Activated CD4-positive, CD25-positive, alpha-beta regulatory T cell (primary cell): Measurements from ENCODE around the gene EVA1A.

Source experiments
- DNase-seq, 4 experiments: peaks; one replicate each; lab custom pipeline; 2025; lab: John Stamatoyannopoulos, UW

EVA1A gene

GRCh38 chr2:75563591-75563990, 2.9 kb upstream of the EVA1A start:
- no peak for DNase-seq

GRCh38 chr2:75562513-75562864, 1.8 kb upstream of the EVA1A start:
- DNase-seq: no peak

- DNase-seq: no peak
Measured at GRCh38 chr2:75561566-75562512, 1.1 kb upstream of the EVA1A start.

GRCh38 chr2:75560022-75560767, 544 bp downstream of the EVA1A start:
- no peak for DNase-seq

GRCh38 chr2:75559680-75560021, 1.1 kb downstream of the EVA1A start:
- no peak for DNase-seq

- no peak for DNase-seq
Measured at GRCh38 chr2:75558786-75559679, 1.7 kb downstream of the EVA1A start.

GRCh38 chr2:75558136-75558535, 2.6 kb downstream of the EVA1A start:
- DNase-seq: no peak

- DNase-seq: no peak
Measured at GRCh38 chr2:75557474-75558133, 3.1 kb downstream of the EVA1A start.

- DNase-seq: no peak
Measured at GRCh38 chr2:75556679-75557366, 3.9 kb downstream of the EVA1A start.

- no peak for DNase-seq
Measured at GRCh38 chr2:75555701-75556100, 5.0 kb downstream of the EVA1A start.

- no peak for DNase-seq
Measured at GRCh38 chr2:75553935-75554531, 6.7 kb downstream of the EVA1A start.

GRCh38 chr2:75552222-75552621, 8.5 kb downstream of the EVA1A start:
- DNase-seq: no peak

- no peak for DNase-seq
Measured at GRCh38 chr2:75551434-75551833, 9.3 kb downstream of the EVA1A start.

- no peak for DNase-seq
Measured at GRCh38 chr2:75549401-75550253, 11.1 kb downstream of the EVA1A start.

- no peak for DNase-seq
Measured at GRCh38 chr2:75548036-75548573, 12.6 kb downstream of the EVA1A start.

GRCh38 chr2:75547345-75548035, 13.2 kb downstream of the EVA1A start:
- DNase-seq: no peak

- DNase-seq: no peak
Measured at GRCh38 chr2:75545922-75546321, 14.8 kb downstream of the EVA1A start.

- DNase-seq: no peak
Measured at GRCh38 chr2:75545387-75545786, 15.4 kb downstream of the EVA1A start.

- no peak for DNase-seq
Measured at GRCh38 chr2:75543446-75543845, 17.3 kb downstream of the EVA1A start.
